NCI-H2227 treated with DMSO at 0.1 percent for 48 hours (cell line): ENCODE measurements around the gene OTUB2.

ENCODE experiments used
- DNase-seq: peaks from one replicate; lab custom pipeline; 2025; lab: John Stamatoyannopoulos, UW

OTUB2 gene

DNA sequence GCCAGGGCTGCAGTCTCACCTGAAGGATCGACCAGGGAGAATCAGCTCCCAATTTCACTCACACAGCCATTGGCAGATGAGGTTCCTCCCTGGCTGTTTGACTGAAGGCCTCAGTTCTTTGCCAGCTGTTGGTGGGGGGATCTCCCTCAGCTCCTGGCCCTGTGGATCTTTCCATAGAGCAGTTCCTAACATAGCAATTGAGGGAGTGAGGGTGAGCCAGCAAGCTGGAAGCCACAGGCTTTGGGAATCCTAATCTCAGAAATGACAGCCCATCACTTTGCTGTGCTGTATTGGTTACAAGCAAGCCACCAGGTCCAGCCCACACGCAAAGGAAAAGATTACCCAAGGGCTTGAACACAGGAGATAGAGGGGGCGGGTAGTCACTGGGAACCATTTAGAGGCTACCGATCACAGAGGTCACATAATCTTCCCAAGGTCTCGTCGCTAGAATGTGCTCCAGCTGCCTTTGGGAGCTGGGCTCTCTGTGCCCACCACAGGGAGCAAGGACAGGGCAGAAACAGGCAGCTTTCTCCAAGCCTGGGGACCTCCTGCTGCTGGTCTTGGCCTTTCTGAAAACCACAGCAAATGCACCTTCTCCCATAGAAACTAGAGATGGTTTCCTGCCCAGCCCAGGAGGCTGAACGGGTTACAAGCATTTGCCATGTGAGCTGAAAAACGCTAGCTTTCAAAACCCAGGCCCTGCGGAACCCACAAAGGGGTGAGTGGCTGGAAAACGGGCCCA lies 4.6 kb upstream of the OTUB2 start:
- no peak for DNase-seq

DNA sequence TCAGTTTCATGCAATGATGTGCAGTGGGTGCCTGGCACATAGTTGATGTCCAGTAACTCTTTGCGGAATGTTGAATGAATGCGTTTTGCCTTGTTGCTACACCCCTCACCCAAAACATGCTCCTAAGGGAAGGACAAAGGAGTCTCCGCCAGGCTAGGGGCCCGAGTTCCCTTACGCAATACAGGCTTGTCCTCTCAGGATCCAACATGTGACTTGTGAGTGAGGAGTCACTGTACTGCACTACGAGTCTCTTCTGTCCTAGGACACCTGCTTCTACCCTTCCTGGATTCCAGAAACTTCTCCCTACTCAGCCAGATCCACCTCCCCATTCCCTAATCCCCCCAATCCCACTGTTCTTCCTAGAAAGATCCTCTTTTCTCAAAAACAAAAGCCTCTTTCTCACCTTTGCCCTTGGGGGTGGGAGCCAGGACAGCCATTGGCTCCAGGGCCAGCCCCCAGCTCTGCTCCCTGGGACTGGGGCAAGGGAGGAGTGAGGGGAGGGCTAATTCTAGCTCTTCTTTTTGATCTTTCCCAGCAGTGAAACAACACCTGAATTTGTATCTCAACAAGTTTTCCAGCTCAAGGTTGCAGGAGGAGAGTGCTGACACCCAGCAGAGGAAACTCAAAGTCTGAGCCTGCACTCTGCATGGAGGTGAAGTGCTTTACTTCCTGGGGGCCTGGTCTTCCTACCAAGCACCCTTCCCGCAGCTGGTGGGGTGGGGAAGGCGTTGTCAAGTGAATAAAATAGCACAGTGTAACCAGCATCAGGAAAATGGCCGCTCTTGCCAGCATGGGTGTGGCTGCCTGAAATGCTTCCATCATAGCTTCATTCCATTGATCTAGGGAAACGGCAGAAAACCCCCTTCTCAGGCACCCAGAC lies 3.4 kb upstream of the OTUB2 start:
- DNase-seq, result no peak

DNA sequence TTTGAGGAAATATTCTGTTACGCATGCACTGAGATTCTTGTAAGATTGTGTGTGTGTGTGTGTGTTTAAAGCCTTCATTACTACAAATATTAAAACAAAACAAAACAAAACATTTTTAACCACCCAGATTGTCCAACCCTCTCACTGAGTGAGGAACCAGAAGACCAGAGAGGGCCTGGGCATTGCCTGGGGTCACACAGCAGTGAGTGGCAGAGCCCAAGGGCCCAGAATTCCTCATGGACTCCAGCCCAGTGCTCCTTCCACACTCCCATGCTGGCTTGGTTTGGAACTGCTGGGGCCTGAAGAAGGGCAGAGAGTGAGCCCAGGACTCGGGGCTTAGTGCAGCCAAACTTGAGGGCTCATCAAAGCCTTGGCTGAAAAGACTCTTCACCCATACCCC lies 1.6 kb upstream of the OTUB2 start:
- no peak for DNase-seq

DNA sequence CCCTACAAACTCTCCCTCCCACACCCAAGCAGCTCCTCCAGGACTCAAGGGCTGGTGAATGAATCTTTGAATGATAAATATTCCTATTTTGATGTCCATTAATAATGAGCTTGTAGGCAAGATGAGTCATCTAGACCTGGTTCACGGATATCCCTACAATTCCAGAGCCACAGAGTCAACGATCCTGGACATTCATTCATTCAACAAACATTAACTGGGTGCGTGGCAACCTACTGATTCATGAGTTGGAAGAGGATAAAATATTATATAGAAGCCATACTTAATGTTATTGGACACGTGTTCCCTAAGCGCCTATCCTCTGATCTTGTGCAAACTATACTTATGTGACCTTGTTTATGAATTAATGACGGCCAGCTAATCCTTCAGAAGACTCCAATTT lies 420 bp upstream of the OTUB2 start:
- no peak for DNase-seq

DNA sequence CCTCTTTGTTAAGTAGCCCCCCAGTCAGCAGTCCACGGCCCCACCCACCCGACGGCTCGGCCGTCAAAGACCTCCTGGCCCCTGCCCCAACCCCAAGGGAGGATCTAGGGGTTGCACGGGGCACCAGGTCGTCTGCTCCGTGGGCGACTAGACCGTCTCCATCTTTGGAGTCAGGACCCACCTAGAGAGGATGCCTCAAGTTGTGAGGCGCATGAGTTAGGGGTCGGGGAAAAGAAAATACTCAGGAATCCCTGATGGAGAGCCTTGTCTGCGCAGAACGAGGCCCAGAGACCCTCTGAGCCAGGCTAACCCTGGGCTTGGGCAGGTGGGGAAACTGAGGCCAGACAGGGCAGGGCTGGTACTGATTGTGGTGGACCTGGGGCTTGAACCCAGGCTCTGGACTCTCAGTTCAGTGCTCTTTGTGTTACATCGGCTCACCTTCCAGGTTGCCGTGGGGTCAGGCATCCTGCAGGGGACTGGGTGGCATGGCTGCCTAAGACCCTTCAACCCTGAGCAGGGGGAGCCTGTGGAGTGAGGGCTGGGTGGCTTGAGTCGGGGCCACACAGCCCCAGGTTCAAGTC lies 839 bp downstream of the OTUB2 start:
- no peak for DNase-seq

DNA sequence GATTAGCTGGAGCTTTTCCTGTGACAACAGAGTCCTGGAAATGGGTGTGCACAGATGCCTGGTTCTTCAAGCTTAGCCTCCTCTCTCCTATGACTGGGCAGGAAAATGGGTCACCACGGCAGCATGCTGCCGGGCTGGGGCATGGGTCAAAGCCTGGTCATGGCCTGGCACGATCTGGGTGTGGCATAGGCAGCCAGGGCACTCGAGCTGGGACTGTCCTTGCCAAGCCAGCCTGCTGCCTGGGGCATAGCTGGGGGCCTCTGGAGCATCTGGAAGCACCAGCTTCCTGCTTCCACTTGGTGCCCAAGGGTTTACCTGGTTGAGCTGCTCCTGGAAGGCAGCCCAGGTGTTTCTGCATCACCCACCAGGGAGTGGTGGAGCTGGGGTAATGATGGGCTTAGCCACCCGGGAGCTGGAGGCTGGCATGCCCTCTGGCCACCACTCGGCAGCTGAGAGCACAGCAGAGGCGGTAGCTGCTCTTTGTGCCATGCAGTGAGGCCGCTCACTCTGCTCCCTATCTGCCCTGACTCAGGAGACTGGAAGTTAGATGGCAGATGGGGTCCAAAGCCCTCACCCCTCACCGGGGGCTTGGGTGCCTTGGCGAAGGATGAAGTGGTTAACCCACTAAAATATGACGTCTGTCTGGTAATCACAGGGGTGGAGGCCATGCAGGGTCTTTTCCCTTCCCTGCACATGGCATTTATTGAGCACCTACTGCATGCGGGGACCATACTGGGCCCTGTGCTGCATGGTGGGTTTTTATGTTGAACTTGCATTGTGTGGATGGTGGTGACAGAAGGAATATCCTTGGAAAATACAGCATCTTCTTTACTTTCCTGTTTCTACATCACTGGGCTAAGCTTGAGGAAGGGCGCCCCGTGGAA lies 1.7 kb downstream of the OTUB2 start:
- no peak for DNase-seq

DNA sequence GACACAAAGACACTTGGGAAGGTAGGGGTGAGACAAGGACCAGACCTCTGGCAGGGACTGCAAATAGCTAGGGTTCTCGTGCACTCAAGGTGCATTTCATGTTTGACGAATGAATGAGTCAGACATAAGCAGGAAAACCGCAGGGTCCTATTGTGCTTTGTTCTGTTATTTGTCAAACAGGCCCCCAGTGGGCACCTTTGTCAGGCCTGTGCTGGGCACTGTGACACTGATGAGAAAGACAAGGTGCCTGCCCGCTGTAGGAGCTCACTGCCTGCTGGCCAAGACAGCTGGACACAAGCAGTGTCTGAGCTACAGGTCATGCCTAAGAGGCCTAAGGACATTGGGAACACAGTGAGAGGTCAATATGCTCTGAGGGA lies 2.3 kb downstream of the OTUB2 start:
- DNase-seq, result no peak

DNA sequence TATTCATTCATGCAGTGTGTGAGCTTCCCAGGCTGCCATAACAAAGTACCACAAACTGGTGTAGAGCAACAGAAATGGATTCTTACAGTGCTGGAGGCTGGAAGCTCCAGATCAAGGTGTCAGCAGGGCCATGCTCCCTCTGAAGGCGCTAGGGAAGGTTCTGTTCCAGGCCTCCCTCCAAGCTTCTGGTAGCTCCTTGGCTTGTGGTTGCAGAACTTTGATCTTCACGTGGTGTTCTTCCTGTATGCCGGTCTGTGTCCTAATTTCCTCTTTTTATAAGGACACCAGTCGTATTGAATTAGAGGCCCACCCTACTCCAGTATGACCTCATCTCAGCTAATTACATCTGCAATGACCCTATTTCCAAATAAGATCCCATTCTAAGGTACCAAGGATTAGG lies 3.1 kb downstream of the OTUB2 start:
- DNase-seq, result no peak

DNA sequence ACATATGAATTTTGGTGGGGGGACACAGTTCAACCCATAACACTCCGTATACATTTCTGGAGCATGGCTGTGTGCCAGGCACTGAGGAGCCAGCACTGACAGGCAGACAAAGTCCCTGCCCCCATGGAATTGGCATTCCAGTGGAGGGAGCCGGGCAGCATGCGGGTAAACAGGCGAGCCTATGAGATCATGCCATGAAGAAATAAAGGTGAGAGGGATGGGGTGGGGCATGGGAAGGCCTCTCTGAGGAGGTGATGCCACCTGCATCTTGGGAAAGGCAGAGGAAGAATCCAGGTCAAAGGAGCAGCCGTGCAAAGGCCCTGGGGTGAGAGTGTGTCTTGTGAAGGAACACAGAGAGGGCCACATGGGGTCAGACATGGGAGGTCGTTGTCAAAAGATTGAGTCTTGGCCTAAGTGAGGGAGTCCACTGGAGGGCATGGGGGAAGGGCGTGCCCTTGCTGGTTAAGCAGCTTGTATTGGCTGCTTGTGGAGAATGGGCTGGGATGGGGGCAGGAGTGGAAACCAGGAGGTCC lies 3.6 kb downstream of the OTUB2 start:
- DNase-seq, result no peak

DNA sequence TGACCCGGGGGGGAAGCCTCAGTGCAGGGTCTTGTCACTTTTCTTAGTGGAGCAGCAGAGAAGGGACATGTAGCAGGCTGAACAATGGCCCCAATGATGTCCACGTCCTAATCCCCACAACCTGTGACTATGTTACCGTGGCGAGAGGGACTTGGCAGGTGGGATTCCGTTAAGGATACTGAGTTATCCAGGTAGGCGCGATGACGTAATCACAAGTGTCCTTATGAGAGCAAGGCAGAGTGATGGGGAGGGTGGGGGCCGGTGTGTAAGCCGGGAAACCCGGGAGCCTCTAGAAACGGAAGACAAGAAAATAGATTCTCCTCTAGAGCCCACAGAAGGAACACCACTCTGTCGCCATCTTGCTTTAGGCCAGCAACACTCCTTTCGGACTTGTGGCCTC lies 4.4 kb downstream of the OTUB2 start:
- DNase-seq, result no peak

DNA sequence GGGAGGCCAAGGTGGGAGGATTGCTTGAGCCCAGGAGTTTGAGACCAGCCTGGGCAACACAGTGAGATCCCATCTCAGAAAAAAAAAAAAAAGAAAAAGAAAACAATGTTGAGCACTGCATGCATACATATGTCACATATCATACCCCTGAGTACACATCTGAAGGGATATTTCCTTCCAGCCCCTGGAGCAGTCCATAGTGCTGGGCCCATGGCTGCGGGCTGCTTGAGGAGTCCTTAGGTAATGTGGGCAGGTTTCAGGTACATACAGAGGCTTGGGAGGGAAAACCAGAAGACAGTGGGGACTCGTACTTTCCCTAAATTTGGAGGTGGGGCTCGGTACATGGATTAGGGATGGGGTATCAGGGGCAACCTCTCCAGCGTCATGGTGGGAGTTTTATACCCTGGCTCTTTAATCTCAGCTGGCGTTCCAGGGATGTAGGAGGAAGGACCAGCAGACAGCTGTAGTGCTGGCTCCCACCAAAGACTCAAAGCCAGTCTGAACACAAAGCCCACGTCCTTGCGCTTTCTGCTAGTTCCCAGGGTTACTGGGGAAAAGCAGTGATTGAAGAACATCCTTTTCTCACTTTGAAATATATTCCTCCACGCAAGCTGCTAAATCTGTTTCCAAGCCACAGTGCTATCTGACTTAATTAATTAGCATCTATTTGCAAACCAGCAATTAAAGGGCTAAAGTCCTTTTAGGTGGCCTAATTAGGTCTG lies 5.2 kb downstream of the OTUB2 start:
- no peak for DNase-seq

DNA sequence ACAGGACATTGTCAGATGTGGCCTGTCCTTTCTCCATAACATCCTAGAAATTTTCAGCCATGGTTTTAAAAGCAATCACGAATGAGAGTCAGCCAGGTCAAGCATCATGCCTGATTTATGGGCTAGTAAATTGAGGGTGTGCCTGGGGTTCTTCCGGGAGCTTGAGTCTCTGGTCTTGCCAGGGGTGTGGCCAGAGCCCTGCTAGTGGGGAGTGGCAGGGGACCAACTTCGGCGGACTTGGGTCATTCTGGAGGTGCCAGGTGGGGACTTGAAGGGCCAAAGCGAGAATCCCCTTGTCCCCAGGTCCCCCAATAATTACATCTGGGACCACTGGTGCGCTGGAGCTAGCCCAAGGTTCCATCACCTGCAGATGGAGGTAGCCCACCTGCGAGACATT lies 5.7 kb downstream of the OTUB2 start:
- DNase-seq, result peak; percentile 15

DNA sequence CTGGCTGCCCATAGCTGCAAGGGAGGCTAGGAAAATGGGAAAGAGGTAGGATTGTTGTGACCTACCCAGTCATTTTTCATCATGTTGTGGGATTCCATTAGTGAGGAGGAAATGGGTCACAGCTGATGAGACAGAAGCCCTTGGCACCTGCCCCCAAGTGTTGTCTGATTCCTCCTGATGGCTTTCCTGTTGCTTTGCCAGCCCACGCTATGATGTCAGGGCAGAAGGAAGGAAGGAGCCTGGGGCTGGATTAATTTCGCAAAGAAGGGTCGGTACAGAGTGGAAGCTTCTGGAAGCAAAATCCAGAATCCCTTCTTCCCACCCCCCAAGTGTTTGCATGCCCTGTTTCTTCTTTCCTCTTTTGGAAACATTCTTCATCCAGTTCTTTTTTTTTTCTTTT lies 8.7 kb downstream of the OTUB2 start:
- DNase-seq, result no peak

DNA sequence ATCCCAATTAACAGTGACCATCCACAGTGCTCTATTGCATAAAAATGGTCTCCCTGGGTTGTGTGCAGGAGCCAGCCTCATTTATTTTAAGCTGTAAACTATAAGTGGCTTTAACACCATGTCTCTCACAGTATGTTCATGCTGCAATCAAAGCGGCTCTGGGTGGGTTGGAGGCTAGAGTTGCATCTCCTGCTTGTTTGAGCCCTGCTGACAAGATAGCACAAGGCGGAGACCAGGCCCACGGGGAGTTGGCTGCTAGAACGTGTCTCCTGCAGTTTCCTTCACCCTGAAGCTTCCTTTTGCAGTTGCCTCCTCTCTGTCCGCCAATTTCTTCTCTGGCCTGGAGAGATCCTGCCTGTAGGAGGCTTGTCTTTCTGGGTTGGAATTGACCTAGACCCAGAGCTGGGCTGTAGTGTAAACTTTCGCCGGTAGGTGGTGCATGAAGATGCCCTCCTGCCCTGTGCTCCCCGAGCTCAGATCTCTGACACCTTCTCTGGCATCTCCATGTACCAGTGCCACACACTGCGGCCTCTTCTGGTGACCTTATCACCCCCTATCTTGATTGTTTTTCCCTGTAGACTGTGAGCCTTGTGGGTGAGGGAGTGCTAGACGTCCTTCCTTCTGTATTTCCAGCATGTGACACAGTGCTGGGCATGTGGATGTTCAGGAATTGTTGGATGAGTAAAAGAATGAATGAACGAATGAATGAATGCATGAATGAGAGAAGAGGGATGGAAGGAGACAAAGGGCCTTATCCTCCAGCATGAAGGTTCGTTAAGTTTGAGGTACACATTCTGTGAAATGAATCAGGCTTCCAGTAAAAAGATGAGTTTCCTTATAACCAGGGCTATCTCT lies 10.4 kb downstream of the OTUB2 start:
- DNase-seq, result peak; percentile 8

DNA sequence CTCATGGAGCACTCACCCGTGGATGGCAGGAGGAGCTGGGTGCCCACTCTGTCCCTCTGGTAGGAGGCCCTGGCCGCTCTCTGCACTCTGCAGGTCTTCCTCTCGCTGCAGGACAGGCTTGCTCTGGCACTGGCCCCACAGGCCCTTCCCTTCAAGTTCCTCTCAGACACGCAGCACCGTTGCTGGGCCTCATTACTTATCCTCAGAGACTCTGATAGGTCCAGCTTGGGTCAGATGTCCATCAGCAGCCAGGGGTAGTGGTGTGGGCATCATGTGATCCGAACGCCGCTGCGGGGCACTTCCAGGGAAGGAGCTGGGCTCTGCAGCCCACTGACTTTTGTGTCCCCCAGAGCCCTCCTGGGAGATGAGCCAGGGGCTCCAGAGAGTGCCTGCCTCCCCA lies 11.8 kb downstream of the OTUB2 start:
- DNase-seq, result no peak

DNA sequence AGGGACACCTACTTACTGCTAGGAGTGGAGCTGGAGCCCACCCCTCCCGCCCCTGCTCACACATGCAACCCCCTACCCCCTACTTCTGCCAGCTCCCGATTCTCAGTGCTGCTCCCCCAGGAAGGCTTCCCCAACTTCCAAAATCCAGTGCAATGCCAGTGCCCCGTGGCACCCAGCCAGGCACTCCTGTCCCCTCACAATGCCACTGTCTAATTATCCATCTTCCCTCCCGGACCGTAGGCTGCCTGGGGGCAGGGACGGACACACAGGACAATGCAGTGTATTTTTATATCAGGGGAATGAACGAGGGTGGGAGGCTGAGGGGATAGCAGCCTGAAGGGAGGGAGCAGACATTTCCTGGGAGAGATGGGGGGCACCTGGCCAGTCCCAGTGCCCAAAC lies 12.4 kb downstream of the OTUB2 start:
- no peak for DNase-seq

DNA sequence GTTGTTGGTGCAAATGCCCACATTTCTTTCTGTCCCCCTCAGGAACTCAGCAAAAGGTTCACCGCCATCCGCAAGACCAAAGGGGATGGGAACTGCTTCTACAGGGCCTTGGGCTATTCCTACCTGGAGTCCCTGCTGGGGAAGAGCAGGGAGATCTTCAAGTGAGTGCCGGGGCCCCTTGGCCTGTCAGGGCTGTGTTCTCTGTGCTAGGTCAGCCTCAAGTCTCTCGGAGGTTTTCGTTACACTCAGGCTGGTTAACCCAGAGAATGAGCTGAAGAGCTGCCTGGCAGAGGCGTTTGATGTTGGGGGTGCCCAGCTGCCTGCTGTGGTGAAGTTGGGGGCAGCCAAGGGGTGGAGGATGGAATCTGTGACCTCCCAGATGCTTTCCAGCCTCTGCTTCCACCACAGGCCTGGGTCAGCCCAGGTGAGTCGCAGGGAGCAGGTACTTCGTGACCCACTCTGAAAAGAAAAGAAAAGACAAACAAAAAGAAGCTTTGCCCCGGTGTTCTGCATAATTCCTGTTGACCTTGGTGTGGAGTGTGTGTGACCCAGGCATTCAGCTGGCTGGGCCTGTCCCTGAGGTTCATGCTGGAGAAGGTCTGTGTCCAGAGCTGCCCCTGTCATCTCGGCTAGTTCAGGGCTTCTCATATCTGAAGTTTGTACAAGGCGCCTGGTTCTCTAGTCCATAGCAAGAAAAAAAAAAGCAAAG lies 12.9 kb downstream of the OTUB2 start:
- DNase-seq, result no peak

DNA sequence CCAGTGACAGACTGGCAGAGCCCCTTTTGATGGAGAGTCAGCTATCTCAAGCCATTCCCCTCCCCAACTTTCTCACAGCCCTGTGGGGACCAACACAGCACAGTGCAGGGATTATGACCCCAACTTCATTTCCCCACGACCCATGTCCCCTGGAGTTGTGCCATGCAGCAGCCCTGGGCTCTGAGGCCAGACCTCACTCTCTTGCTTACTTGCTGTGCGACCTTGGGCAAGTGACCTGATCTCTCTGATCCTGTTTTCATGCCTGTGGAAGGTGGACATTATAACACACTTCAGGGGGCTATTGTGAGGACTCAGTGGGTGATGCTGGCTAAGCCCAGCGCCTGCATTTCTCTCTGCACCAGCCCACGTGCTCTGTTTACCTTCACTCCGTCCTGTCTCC lies 14.1 kb downstream of the OTUB2 start:
- no peak for DNase-seq

DNA sequence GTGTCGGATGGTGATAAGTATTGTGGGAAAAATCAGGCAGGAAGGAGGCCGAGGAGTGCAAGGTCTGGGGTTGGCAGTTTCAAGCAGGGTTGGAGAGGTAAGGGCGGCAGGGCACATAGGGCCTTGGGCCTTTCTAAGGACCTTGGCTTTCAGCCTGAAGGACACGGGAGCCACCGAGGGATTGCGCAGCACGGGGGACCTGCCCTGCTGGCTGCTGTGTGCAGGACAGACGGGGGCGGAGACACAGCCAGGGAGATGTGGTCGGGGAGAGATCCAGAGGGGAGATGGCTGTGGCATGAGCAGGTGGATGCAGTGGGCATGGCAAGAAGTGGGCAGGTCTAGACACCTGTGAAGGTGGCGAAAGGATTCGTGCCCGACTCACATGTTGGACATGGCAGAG lies 14.7 kb downstream of the OTUB2 start:
- DNase-seq, result no peak
